Upper lobe of left lung (tissue), 6 donors: ENCODE data around the gene MAGEL2. TPM values are rescaled to one million over a fixed set of nuclear protein-coding genes. Genes with fewer than 3 reads are reported as not detected.
"Not testable (repeated sequence)": the region's sequence is repeated elsewhere in the genome, so short reads cannot be mapped to it uniquely, and the experiment has no call there.

Experiments used
- ATAC-seq, 2 donors: fragments of 200-7000 bp; cut with Tn5 transposase; one replicate each; pipeline ENCODE4 v1.9.1; 2022; ENCODE audit warnings: mild to moderate bottlenecking in 2 of 2, moderate library complexity in 2 of 2; ENCODE audit not compliant: low FRiP score in 2 of 2
- DNase-seq, 2 donors: peaks; one replicate each; pipeline ENCODE4 v3.0.0-alpha.2; 2019 to 2020
- H3K27ac ChIP-seq, 4 donors: fragments of 200-600 bp; sonication (generic); one replicate each; pipeline ENCODE4 v1.5.1; 2016 to 2019
- H3K27me3 ChIP-seq, 4 donors: fragments of 200-600 bp; sonication (generic); one replicate each; pipeline ENCODE4 v1.5.1; 2017 to 2019
- H3K36me3 ChIP-seq, 4 donors: fragments of 200-600 bp; sonication (generic); one replicate each; pipeline ENCODE4 v1.5.1; 2016 to 2019
- H3K4me1 ChIP-seq, 4 donors: fragments of 200-600 bp; sonication (generic); one replicate each; pipeline ENCODE4 v1.5.1; 2018 to 2019
- H3K4me3 ChIP-seq, 4 donors: fragments of 200-600 bp; sonication (generic); one replicate each; pipeline ENCODE4 v1.5.1; 2017 to 2019; ENCODE audit warnings: mild to moderate bottlenecking in 2 of 4, moderate library complexity in 1 of 4
- H3K9me3 ChIP-seq, 4 donors: fragments of 200-600 bp; sonication (generic); one replicate each; pipeline ENCODE4 v1.5.1; 2018 to 2019
- CTCF ChIP-seq, 6 experiments: fragments of 450-650 bp in 4 of 6; fragments of 200-600 bp in 2 of 6; sonication (generic) in 2 of 6; IDR thresholded peaks; one replicate each; pipeline ENCODE4 v1.5.1; 2016 to 2019; ENCODE audit warnings: antibody characterized with exemption in 6 of 6
- EP300 ChIP-seq, 4 donors: sonication (generic); formaldehyde crosslinking; IDR thresholded peaks; one replicate each; pipeline ENCODE4 v1.5.1; 2017; ENCODE audit warnings: antibody characterized with exemption in 4 of 4, control low read depth in 2 of 4
- POLR2A ChIP-seq, 4 donors: fragments of 450-650 bp; IDR thresholded peaks; one replicate each; pipeline ENCODE4 v1.5.1; 2016 to 2017; ENCODE audit warnings: antibody characterized with exemption in 4 of 4, mild to moderate bottlenecking in 2 of 4
- POLR2AphosphoS5 ChIP-seq, 2 donors: sonication (generic); formaldehyde crosslinking; IDR thresholded peaks; one replicate each; pipeline ENCODE4 v1.5.1; 2017; ENCODE audit warnings: antibody characterized with exemption in 2 of 2
- WGBS, 2 donors: methylation state at CpG; one replicate each; pipeline ENCODE4 v1.1.5; 2017 to 2018; 5-methylcytosine and 5-hydroxymethylcytosine counted together
- total RNA-seq, 6 donors: library from RNA; depleted of rRNA in 4 of 6; stranded (reverse); fragments of >200 nt in 4 of 6; gene quantifications; one replicate each; pipeline versions ENCODE4 v1.1.0 to v1.2.1, GENCODE V29; 2016 to 2021
- donor health status: DM: no; HTN: no; CAD: no; lungs with moderate emphysema.
- donor health status: DM: no; HTN: yes; CAD: no; lungs with severe emphysema.

The MAGEL2 gene
- total RNA-seq, 6 donors from 2014 or later: 0.14 to 0.24 TPM; not detected in 4

- Histone ChIP-seq H3K4me1 (no peaks in the 10 kb centered on the region), H3K9me3 (peaks cover 0 to 2% (median 0%) of the 10 kb centered on the region in 4 donors), H3K27me3 (no peaks in the 10 kb centered on the region), H3K4me3 (no peak overlapping the region), H3K27ac (no peak overlapping the region), H3K36me3 (no peaks in the 10 kb centered on the region)
- 53 to 60% methylated on average over 10 of the region's 10 CpGs for WGBS, 2 donors
- DNase-seq (no peak), ATAC-seq (no peak)
- TF ChIP-seq POLR2AphosphoS5 (IDR thresholded peaks at IDR 0.05): no peak
- no peak for TF ChIP-seq POLR2A (IDR thresholded peaks at IDR 0.05)
- TF ChIP-seq EP300 (IDR thresholded peaks at IDR 0.05): no peak
- TF ChIP-seq CTCF (IDR thresholded peaks at IDR 0.05): no peak
Measured at GRCh38 chr15:23616536-23616935, 31.1 kb downstream of the MAGEL2 start.

GRCh38 chr15:23606226-23606625, 41.4 kb downstream of the MAGEL2 start:
- no peak overlapping the region for H3K27ac ChIP-seq
- H3K4me3 ChIP-seq: no peak overlapping the region
- 88 to 93% methylated on average over 2 of the region's 2 CpGs for WGBS, 2 donors
- TF ChIP-seq EP300 (IDR thresholded peaks at IDR 0.05): no peak
- no peak for TF ChIP-seq POLR2AphosphoS5 (IDR thresholded peaks at IDR 0.05)
- TF ChIP-seq POLR2A (IDR thresholded peaks at IDR 0.05): no peak
- TF ChIP-seq CTCF (IDR thresholded peaks at IDR 0.05): no peak
- no peaks in the 10 kb centered on the region for H3K4me1 ChIP-seq
- DNase-seq (no peak), ATAC-seq (no peak)
- H3K27me3 ChIP-seq: no peaks in the 10 kb centered on the region
- no peaks in the 10 kb centered on the region for H3K36me3 ChIP-seq
- H3K9me3 ChIP-seq: no peaks in the 10 kb centered on the region

GRCh38 chr15:23602124-23602523, 45.5 kb downstream of the MAGEL2 start:
- Histone ChIP-seq H3K27ac (no peak overlapping the region), H3K4me1 (no peaks in the 10 kb centered on the region), H3K9me3 (no peaks in the 10 kb centered on the region), H3K27me3 (no peaks in the 10 kb centered on the region), H3K4me3 (no peak overlapping the region), H3K36me3 (no peaks in the 10 kb centered on the region)
- DNase-seq (no peak), ATAC-seq (no peak)
- 89 to 94% methylated on average over 6 of the region's 6 CpGs for whole genome bisulfite sequencing, 2 donors
- TF ChIP-seq POLR2A (IDR thresholded peaks at IDR 0.05) (no peak), POLR2AphosphoS5 (IDR thresholded peaks at IDR 0.05) (no peak), CTCF (IDR thresholded peaks at IDR 0.05) (no peak), EP300 (IDR thresholded peaks at IDR 0.05) (no peak)

- no peak for TF ChIP-seq CTCF (IDR thresholded peaks at IDR 0.05)
- TF ChIP-seq POLR2A (IDR thresholded peaks at IDR 0.05): no peak
- TF ChIP-seq EP300 (IDR thresholded peaks at IDR 0.05): no peak
- TF ChIP-seq POLR2AphosphoS5 (IDR thresholded peaks at IDR 0.05): no peak
- no peak overlapping the region for H3K27ac ChIP-seq
- WGBS, 2 donors: 78 to 83% methylated on average over 1 of the region's 1 CpG
Measured at GRCh38 chr15:23599053-23599452, 48.6 kb downstream of the MAGEL2 start.

GRCh38 chr15:23597278-23597677, 50.4 kb downstream of the MAGEL2 start:
- H3K4me1 ChIP-seq, H3K27me3 ChIP-seq, H3K36me3 ChIP-seq, ATAC-seq, H3K27ac ChIP-seq, H3K9me3 ChIP-seq, H3K4me3 ChIP-seq: not testable (repeated sequence)
- peak in 1 of 2 donors; percentile 13 for DNase-seq
- 87 to 89% methylated on average over 13 to 14 of the region's 14 CpGs for WGBS, 2 donors

More at GRCh38 chr15:23599053-23599452, 48.6 kb downstream of the MAGEL2 start:
- Histone ChIP-seq H3K27me3 (no peaks in the 10 kb centered on the region), H3K36me3 (no peaks in the 10 kb centered on the region), H3K9me3 (no peaks in the 10 kb centered on the region), H3K4me1 (no peaks in the 10 kb centered on the region), H3K4me3 (no peak overlapping the region)
- DNase-seq (no peak), ATAC-seq (no peak)
